ENCODE measurements around the gene TCF12. TPM values are rescaled to one million over a fixed set of nuclear protein-coding genes. Genes with fewer than 3 reads are reported as not detected.

TCF12 gene
- total RNA-seq, 1 donor from 2014 or later = 144 TPM

DNA sequence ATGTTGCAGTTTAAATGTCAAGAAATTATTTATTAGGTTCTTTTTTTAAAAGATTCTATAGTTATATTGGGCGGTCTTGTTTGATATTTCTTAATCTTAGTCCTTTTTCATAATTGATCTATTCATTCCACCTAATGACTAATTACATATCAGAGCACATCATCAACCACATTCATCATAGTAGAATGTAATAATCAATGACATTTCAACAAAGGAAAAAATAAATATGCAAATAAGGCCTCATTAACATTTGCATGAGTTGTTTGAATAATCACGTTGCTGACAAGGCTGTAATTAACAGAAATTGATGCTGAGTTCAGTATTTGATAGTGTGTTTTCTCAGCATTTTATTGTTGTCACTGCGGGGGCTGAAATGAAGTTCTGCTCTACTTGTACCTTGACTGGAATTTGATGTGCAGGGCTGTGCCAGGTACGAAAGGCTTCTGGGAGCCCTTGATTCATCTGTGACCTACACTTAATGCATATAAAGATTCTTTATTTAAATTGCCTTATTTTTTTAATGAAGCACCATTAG, 215.7 kb downstream of the TCF12 start:
- Histone ChIP-seq H3K27me3 (no peaks in the 10 kb centered on the region), H3K36me3 (no peaks in the 10 kb centered on the region), H3K4me3 (no peak overlapping the region), H3K9me3 (no peaks in the 10 kb centered on the region), H3K27ac (no peak overlapping the region), H3K4me1 (no peaks in the 10 kb centered on the region)
- intact Hi-C loops (cut with DNase I) = no loop called here
- TF ChIP-seq CTCF (IDR thresholded peaks at IDR 0.05) = no peak
- DNase-seq (ENCODE audit: low spot score in 2 of 2) = no peak

DNA sequence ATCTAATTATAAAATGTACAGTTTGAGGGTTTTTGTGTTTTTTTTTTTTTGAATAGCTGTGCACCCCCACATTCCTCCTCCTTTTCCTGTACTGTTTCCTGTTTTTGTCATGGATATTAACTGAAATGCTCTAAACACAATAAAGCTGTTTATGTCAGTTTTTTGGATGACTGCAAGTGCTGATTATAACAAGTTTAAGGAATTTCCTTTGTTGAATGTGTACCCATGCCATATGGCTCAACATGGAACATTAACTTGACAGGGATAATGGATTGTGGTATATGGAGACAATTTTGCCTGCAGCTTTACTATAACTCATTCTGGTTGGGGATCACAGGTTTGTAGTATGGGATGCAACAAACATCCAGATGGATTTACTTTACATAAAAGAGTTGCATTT, 216.4 kb downstream of the TCF12 start:
- no peaks in the 10 kb centered on the region for H3K27me3 ChIP-seq
- intact Hi-C loops (cut with DNase I) = no loop called here
- no peak overlapping the region for H3K27ac ChIP-seq
- H3K4me3 ChIP-seq = no peak overlapping the region
- H3K4me1 ChIP-seq = no peaks in the 10 kb centered on the region
- H3K36me3 ChIP-seq = no peaks in the 10 kb centered on the region
- H3K9me3 ChIP-seq = no peaks in the 10 kb centered on the region
- no peak for TF ChIP-seq CTCF (IDR thresholded peaks at IDR 0.05)
- DNase-seq (ENCODE audit: low spot score in 2 of 2) = no peak

GRCh38 chr15:57135800-57136199, 217.4 kb downstream of the TCF12 start:
- Histone ChIP-seq H3K27me3 (no peaks in the 10 kb centered on the region), H3K36me3 (no peaks in the 10 kb centered on the region), H3K4me3 (no peak overlapping the region), H3K9me3 (no peaks in the 10 kb centered on the region), H3K27ac (peak overlapping the region in 1 of 2 donors; percentile 16), H3K4me1 (no peaks in the 10 kb centered on the region)
- TF ChIP-seq CTCF (IDR thresholded peaks at IDR 0.05) = no peak
- DNase-seq (ENCODE audit: low spot score in 2 of 2) = no peak
- intact Hi-C loops (cut with DNase I) = no loop called here

DNA sequence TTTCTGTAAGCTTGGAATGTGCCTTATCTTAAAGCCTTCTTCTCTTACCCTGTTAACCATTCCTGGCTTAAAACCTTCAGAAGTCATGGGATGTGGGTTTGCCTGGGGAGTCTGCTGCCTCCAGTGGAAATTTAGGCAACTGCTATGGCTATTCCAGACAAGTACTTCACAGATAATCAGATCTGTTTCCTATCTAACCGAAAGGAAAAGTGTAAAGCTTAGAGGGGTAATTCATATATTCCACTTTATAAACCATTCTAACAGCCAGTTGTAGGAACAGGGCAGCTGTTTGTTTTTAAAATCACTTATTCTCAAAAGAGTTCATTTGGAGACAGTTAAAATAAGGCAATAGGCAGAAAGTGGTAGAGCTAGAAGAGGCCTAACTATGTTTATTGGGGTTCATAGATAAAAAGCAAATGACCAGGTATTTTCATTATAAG, 219.9 kb downstream of the TCF12 start:
- H3K9me3 ChIP-seq = no peaks in the 10 kb centered on the region
- no peak overlapping the region for H3K4me3 ChIP-seq
- no peaks in the 10 kb centered on the region for H3K27me3 ChIP-seq
- intact Hi-C loops (cut with DNase I) = no loop called here
- no peaks in the 10 kb centered on the region for H3K36me3 ChIP-seq
- DNase-seq (ENCODE audit: low spot score in 2 of 2) = no peak
- peak in 2 of 3 experiments; percentile 64 to 65 for TF ChIP-seq CTCF (IDR thresholded peaks at IDR 0.05)
- no peaks in the 10 kb centered on the region for H3K4me1 ChIP-seq
- no peak overlapping the region for H3K27ac ChIP-seq

DNA sequence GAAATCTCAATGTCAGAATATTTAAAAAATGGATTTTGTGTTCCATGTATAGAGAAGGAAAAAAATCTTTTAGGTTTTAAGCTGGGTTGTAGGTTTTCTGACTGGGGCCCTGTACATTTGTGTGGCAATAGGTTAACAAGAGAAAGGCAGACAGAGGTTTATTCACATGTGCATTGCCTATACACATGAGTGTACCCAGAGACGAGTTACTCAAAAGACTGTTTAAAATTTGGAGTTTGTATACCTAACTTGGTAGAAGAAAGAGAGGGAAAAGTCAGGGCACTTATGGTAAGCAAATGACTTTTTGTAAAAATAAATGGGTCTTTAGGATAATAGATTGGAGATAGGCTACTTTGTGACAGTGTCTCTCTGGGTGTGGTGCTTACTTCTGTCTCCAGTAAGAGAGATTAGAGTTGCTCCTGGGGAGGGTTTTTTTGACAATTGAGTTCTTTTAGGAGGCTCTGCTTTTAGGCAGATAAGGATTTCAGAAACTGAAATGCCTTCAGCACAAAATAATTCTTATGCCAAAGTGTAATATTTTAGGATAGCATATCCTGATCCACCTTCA, 225.2 kb downstream of the TCF12 start:
- peaks cover 7 to 9% of the 10 kb centered on the region in 2 donors for H3K4me1 ChIP-seq
- TF ChIP-seq CTCF (IDR thresholded peaks at IDR 0.05) = no peak
- DNase-seq (ENCODE audit: low spot score in 2 of 2) = no peak
- H3K27me3 ChIP-seq = no peaks in the 10 kb centered on the region
- H3K36me3 ChIP-seq = no peaks in the 10 kb centered on the region
- intact Hi-C loops (cut with DNase I) = loop anchor here (5.0 to 10.0 kb wide), 2 partner anchors 321 to 649 kb away; no protein-coding TSS in a partner anchor
- H3K9me3 ChIP-seq = no peaks in the 10 kb centered on the region
- no peak overlapping the region for H3K27ac ChIP-seq
- no peak overlapping the region for H3K4me3 ChIP-seq
